ENCODE measurements around the gene OCIAD2. TPM values are rescaled to one million over a fixed set of nuclear protein-coding genes. Genes with fewer than 3 reads are reported as not detected.
"Not testable (repeated sequence)": the region's sequence is repeated elsewhere in the genome, so short reads cannot be mapped to it uniquely, and the experiment has no call there.

OCIAD2 gene
- total and polyA plus RNA-seq, 2 experiments from 2014 or later, result 32.6 to 178 TPM

DNA sequence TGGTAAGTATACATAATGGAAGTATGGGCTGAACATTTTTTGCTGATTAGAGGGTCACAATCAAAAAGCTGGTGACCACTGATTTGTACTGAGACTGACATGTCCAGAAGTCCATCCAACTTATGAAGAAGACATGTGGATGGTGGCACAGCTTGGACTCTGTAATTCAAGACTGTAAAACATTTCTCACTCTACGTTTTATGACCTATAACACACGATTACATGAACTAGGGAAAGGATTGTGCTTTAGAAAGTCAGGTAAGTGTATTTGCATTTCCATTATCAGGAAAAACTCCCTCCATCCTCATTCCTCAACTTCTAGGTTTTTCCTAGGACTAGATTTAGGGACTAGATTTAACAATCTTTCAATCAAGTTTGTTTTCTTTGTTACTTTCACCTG is 30.5 kb upstream of the OCIAD2 start:
- H3K4me1 ChIP-seq (ENCODE audit: insufficient read depth), result no peaks in the 10 kb centered on the region
- WGBS (ENCODE audit: low lambda C conversion rate, missing lambda C conversion rate), result 81% methylated on average over 2 of the region's 2 CpGs
- no peaks in the 10 kb centered on the region for H3K36me3 ChIP-seq (replicated peaks; ENCODE audit: insufficient read depth, low read depth)
- DNase-seq (ENCODE audit: low spot score), result no peak
- H4K20me1 ChIP-seq (ENCODE audit: insufficient read depth, poor library complexity, severe bottlenecking), result no peaks in the 10 kb centered on the region
- H3K79me2 ChIP-seq, result no peaks in the 10 kb centered on the region
- no peaks in the 10 kb centered on the region for H3K9me3 ChIP-seq (ENCODE audit: low read depth)
- no peak overlapping the region for H3K4me3 ChIP-seq
- no peak for TF ChIP-seq EZH2 (IDR thresholded peaks at IDR 0.05; ENCODE audit: borderline replicate concordance)
- no peak overlapping the region for H3K4me2 ChIP-seq
- no peak overlapping the region for H3K27ac ChIP-seq
- no peak overlapping the region for H2AFZ ChIP-seq
- H3K9me2 ChIP-seq (replicated peaks; ENCODE audit: insufficient read depth), result no peaks in the 10 kb centered on the region
- H3K27me3 ChIP-seq, result no peaks in the 10 kb centered on the region

DNA sequence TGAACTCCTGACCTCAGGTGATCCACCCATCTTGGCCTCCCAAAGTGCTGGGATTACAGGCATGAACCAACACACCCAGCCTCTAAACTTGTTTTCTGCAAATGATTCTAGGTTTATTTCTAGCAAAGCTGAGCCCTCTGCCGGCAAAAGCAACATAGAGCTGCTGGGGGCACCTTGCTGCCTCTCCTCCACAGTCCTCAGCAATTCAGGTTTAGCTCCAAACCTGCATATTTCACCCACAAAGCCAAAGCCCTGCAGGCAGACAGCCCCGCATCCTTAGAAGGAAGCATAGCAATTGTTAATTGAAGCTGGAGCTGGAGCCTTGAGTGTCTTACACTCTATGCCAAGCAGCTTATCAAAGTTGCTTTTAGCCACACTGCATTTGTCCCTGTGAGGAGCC is 24.9 kb upstream of the OCIAD2 start:
- H2AFZ ChIP-seq, result no peak overlapping the region
- H3K4me2 ChIP-seq, result no peak overlapping the region
- H3K36me3 ChIP-seq (replicated peaks; ENCODE audit: insufficient read depth, low read depth), result no peaks in the 10 kb centered on the region
- H3K4me1 ChIP-seq (ENCODE audit: insufficient read depth), result no peaks in the 10 kb centered on the region
- H3K27me3 ChIP-seq, result no peaks in the 10 kb centered on the region
- no peaks in the 10 kb centered on the region for H4K20me1 ChIP-seq (ENCODE audit: insufficient read depth, poor library complexity, severe bottlenecking)
- H3K4me3 ChIP-seq, result no peak overlapping the region
- 70% methylated on average over 2 of the region's 2 CpGs for WGBS (ENCODE audit: low lambda C conversion rate, missing lambda C conversion rate)
- TF ChIP-seq, protein P1, sequence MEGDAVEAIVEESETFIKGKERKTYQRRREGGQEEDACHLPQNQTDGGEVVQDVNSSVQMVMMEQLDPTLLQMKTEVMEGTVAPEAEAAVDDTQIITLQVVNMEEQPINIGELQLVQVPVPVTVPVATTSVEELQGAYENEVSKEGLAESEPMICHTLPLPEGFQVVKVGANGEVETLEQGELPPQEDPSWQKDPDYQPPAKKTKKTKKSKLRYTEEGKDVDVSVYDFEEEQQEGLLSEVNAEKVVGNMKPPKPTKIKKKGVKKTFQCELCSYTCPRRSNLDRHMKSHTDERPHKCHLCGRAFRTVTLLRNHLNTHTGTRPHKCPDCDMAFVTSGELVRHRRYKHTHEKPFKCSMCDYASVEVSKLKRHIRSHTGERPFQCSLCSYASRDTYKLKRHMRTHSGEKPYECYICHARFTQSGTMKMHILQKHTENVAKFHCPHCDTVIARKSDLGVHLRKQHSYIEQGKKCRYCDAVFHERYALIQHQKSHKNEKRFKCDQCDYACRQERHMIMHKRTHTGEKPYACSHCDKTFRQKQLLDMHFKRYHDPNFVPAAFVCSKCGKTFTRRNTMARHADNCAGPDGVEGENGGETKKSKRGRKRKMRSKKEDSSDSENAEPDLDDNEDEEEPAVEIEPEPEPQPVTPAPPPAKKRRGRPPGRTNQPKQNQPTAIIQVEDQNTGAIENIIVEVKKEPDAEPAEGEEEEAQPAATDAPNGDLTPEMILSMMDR (IDR thresholded peaks at IDR 0.05; ENCODE audit: poor library complexity), result no peak
- TF ChIP-seq EZH2 (IDR thresholded peaks at IDR 0.05; ENCODE audit: borderline replicate concordance) (no peak), EZH2phosphoT487 (IDR thresholded peaks at IDR 0.05; ENCODE audit: low read depth, severe bottlenecking, unreplicated experiment) (no peak)
- H3K79me2 ChIP-seq, result no peaks in the 10 kb centered on the region
- H3K9me3 ChIP-seq (ENCODE audit: low read depth), result no peaks in the 10 kb centered on the region
- H3K27ac ChIP-seq, result no peak overlapping the region
- no peaks in the 10 kb centered on the region for H3K9me2 ChIP-seq (replicated peaks; ENCODE audit: insufficient read depth)
- DNase-seq (ENCODE audit: low spot score), result no peak

DNA sequence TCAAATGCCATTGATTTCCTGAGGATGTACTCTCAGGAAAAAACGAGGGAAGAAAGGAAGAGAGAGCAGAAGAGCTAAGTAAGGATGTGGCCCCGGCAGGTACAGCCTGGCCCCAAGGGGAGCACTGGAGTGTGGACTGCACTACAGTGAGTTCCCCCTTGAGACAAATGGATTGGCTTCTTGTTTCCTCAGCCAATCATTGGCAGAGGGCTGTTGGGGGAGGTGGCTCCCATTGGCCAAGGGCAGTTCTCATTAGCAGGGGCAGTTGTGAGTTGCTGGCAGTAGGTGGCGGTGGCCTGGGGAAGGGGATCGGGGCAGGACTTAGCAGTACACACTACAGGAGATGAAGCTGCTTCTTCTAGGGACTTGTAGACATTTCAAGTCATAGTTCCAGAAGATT is 24.1 kb upstream of the OCIAD2 start:
- H3K9me3 ChIP-seq (ENCODE audit: low read depth), result no peaks in the 10 kb centered on the region
- no peaks in the 10 kb centered on the region for H3K27me3 ChIP-seq
- no peak overlapping the region for H2AFZ ChIP-seq
- H3K4me2 ChIP-seq, result no peak overlapping the region
- TF ChIP-seq, protein P1 (IDR thresholded peaks at IDR 0.05; ENCODE audit: poor library complexity), result no peak
- TF ChIP-seq EZH2 (IDR thresholded peaks at IDR 0.05; ENCODE audit: borderline replicate concordance) (no peak), EZH2phosphoT487 (IDR thresholded peaks at IDR 0.05; ENCODE audit: low read depth, severe bottlenecking, unreplicated experiment) (no peak)
- H4K20me1 ChIP-seq (ENCODE audit: insufficient read depth, poor library complexity, severe bottlenecking), result no peaks in the 10 kb centered on the region
- no peaks in the 10 kb centered on the region for H3K79me2 ChIP-seq
- DNase-seq (ENCODE audit: low spot score), result no peak
- H3K9me2 ChIP-seq (replicated peaks; ENCODE audit: insufficient read depth), result no peaks in the 10 kb centered on the region
- no peak overlapping the region for H3K27ac ChIP-seq
- no peaks in the 10 kb centered on the region for H3K36me3 ChIP-seq (replicated peaks; ENCODE audit: insufficient read depth, low read depth)
- H3K4me1 ChIP-seq (ENCODE audit: insufficient read depth), result no peaks in the 10 kb centered on the region
- WGBS (ENCODE audit: low lambda C conversion rate, missing lambda C conversion rate), result 94% methylated on average over 4 of the region's 4 CpGs
- no peak overlapping the region for H3K4me3 ChIP-seq

DNA sequence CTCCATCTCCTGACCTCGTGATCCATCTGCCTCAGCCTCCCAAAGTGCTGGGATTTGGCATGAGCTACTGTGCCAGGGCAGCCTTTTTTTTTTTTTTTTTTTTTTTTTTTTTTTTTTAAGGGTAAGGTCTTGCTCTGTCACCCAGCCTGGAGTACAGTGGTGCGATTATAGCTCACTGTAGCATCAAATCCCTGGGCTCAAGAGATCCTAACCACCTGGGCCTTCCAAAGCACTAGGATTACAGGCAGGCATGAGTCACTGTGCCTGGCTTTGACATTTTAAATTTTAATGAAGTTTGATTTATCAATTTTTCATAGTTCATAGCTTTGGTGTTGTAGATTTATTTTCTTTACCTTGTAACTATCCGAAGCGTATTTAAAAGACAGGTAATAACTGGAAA is 17.8 kb upstream of the OCIAD2 start:
- no peak overlapping the region for H3K4me2 ChIP-seq
- 88% methylated on average over 4 of the region's 4 CpGs for WGBS (ENCODE audit: low lambda C conversion rate, missing lambda C conversion rate)
- no peaks in the 10 kb centered on the region for H3K9me2 ChIP-seq (replicated peaks; ENCODE audit: insufficient read depth)
- no peaks in the 10 kb centered on the region for H3K9me3 ChIP-seq (ENCODE audit: low read depth)
- H3K79me2 ChIP-seq, result no peaks in the 10 kb centered on the region
- no peak for TF ChIP-seq EZH2phosphoT487 (IDR thresholded peaks at IDR 0.05; ENCODE audit: low read depth, severe bottlenecking, unreplicated experiment)
- TF ChIP-seq EZH2 (IDR thresholded peaks at IDR 0.05; ENCODE audit: borderline replicate concordance), result no peak
- TF ChIP-seq, protein P1 (IDR thresholded peaks at IDR 0.05; ENCODE audit: poor library complexity), result no peak
- H3K27ac ChIP-seq, result no peak overlapping the region
- no peaks in the 10 kb centered on the region for H3K4me1 ChIP-seq (ENCODE audit: insufficient read depth)
- no peak overlapping the region for H2AFZ ChIP-seq
- H3K36me3 ChIP-seq (replicated peaks; ENCODE audit: insufficient read depth, low read depth), result no peaks in the 10 kb centered on the region
- no peaks in the 10 kb centered on the region for H3K27me3 ChIP-seq
- DNase-seq (ENCODE audit: low spot score), result no peak
- H3K4me3 ChIP-seq, result no peak overlapping the region
- H4K20me1 ChIP-seq (ENCODE audit: insufficient read depth, poor library complexity, severe bottlenecking), result no peaks in the 10 kb centered on the region

DNA sequence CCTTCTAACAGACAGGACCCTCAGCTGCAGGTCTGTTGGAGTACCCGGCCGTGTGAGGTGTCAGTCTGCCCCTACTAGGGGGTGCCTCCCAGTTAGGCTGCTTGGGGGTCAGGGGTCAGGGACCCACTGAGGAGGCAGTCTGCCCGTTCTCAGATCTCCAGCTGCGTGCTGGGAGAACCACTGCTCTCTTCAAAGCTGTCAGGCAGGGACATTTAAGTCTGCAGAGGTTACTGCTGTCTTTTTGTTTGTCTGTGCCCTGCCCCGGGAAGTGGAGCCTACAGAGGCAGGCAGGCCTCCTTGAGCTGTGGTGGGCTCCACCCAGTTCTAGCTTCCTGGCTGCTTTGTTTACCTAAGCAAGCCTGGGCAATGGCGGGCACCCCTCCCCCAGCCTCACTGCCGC is 16.5 kb upstream of the OCIAD2 start:
- not testable (repeated sequence) for H3K9me3 ChIP-seq (ENCODE audit: low read depth); H3K4me2 ChIP-seq; H3K9me2 ChIP-seq (replicated peaks; ENCODE audit: insufficient read depth); H4K20me1 ChIP-seq (ENCODE audit: insufficient read depth, poor library complexity, severe bottlenecking); H3K27ac ChIP-seq; H2AFZ ChIP-seq; H3K4me3 ChIP-seq; H3K36me3 ChIP-seq (replicated peaks; ENCODE audit: insufficient read depth, low read depth); DNase-seq (ENCODE audit: low spot score); H3K27me3 ChIP-seq; H3K79me2 ChIP-seq; H3K4me1 ChIP-seq (ENCODE audit: insufficient read depth)
- 95% methylated on average over 7 of the region's 7 CpGs for WGBS (ENCODE audit: low lambda C conversion rate, missing lambda C conversion rate)
